HG02623 (cell line): Measurements from ENCODE around the gene MCF2L2.

Experiments
- ATAC-seq: cut with Tn5 transposase; IDR thresholded peaks from one replicate; pipeline ENCODE4 v1.9.1; 2021; ENCODE audit warnings: moderate library complexity; ENCODE audit not compliant: unreplicated experiment

MCF2L2 gene

GRCh38 chr3:183330881-183331280 is 97.5 kb downstream of the MCF2L2 start:
- ATAC-seq, result no peak

- ATAC-seq, result no peak
Observed at GRCh38 chr3:183329543-183329942, 98.9 kb downstream of the MCF2L2 start.

- no peak for ATAC-seq
Observed at GRCh38 chr3:183328823-183329222, 99.6 kb downstream of the MCF2L2 start.

- no peak for ATAC-seq
Observed at GRCh38 chr3:183328164-183328563, 100.3 kb downstream of the MCF2L2 start.

- no peak for ATAC-seq
Observed at GRCh38 chr3:183327343-183327742, 101.1 kb downstream of the MCF2L2 start.

- no peak for ATAC-seq
Observed at GRCh38 chr3:183324083-183324482, 104.3 kb downstream of the MCF2L2 start.

- no peak for ATAC-seq
Observed at GRCh38 chr3:183319371-183319770, 109.0 kb downstream of the MCF2L2 start.

GRCh38 chr3:183318877-183319276 is 109.5 kb downstream of the MCF2L2 start:
- no peak for ATAC-seq

- ATAC-seq, result no peak
Observed at GRCh38 chr3:183317886-183318865, 110.2 kb downstream of the MCF2L2 start.

- no peak for ATAC-seq
Observed at GRCh38 chr3:183317271-183317670, 111.1 kb downstream of the MCF2L2 start.

GRCh38 chr3:183315739-183316138 is 112.7 kb downstream of the MCF2L2 start:
- no peak for ATAC-seq

GRCh38 chr3:183313764-183314163 is 114.7 kb downstream of the MCF2L2 start:
- no peak for ATAC-seq

GRCh38 chr3:183313351-183313750 is 115.1 kb downstream of the MCF2L2 start:
- no peak for ATAC-seq

- no peak for ATAC-seq
Observed at GRCh38 chr3:183312433-183312832, 116.0 kb downstream of the MCF2L2 start.

GRCh38 chr3:183310936-183311335 is 117.5 kb downstream of the MCF2L2 start:
- ATAC-seq, result no peak

- no peak for ATAC-seq
Observed at GRCh38 chr3:183309276-183309675, 119.1 kb downstream of the MCF2L2 start.

- ATAC-seq, result no peak
Observed at GRCh38 chr3:183308751-183309150, 119.7 kb downstream of the MCF2L2 start.

- ATAC-seq, result no peak
Observed at GRCh38 chr3:183307749-183308148, 120.7 kb downstream of the MCF2L2 start.

GRCh38 chr3:183306798-183307671 is 121.4 kb downstream of the MCF2L2 start:
- ATAC-seq, result peak; percentile 77

GRCh38 chr3:183303690-183304089 is 124.7 kb downstream of the MCF2L2 start:
- ATAC-seq, result no peak

- ATAC-seq, result no peak
Observed at GRCh38 chr3:183301937-183302580, 126.4 kb downstream of the MCF2L2 start.
